Prostate gland (tissue), 2 donors: Measurements from ENCODE around the gene PIP. TPM values are rescaled to one million over a fixed set of nuclear protein-coding genes. Genes with fewer than 3 reads are reported as not detected.

Source experiments
- DNase-seq: peaks from one replicate; pipeline ENCODE4 v3.0.0-alpha.2; 2019; ENCODE audit warnings: low spot score
- H3K27ac ChIP-seq, 2 donors: fragments of 200-600 bp; sonication (generic); 2 replicates each; pipeline ENCODE4 v1.5.1; 2017 to 2019
- H3K27me3 ChIP-seq: fragments of 200-600 bp; sonication (generic); replicated peaks from 2 replicates; pipeline ENCODE4 v1.5.1; 2019; ENCODE audit not compliant: insufficient read depth
- H3K36me3 ChIP-seq, 2 donors: fragments of 200-600 bp; sonication (generic); 1 replicate in 1 of 2; 2 replicates in 1 of 2; pipeline versions ENCODE4 v1.5.1 to v1.8.1; 2017 to 2019
- H3K4me1 ChIP-seq: fragments of 200-600 bp; sonication (generic); replicated peaks from 2 replicates; pipeline ENCODE4 v1.5.1; 2019
- H3K4me3 ChIP-seq, 2 donors: fragments of 200-600 bp; sonication (generic); 2 replicates each; pipeline ENCODE4 v1.5.1; 2017 to 2019
- H3K9me3 ChIP-seq: fragments of 200-600 bp; sonication (generic); 2 replicates; pipeline ENCODE4 v1.5.1; 2017
- POLR2A ChIP-seq: fragments of 450-650 bp; IDR thresholded peaks from one replicate; pipeline ENCODE4 v1.6.1; 2016; ENCODE audit warnings: antibody characterized with exemption, mild to moderate bottlenecking
- POLR2AphosphoS5 ChIP-seq: sonication (generic); formaldehyde crosslinking; IDR thresholded peaks from one replicate; pipeline ENCODE4 v1.6.1; 2017; ENCODE audit warnings: antibody characterized with exemption
- WGBS: methylation state at CpG from one replicate; pipeline ENCODE4 v1.1.5; 2018; 5-methylcytosine and 5-hydroxymethylcytosine counted together
- intact Hi-C: fragments of 100-400 bp; cut with DNase I; formaldehyde crosslinking; loops from one replicate; pipeline ENCODE4 v1.14.2; 2022
- total RNA-seq, 2 donors: library from RNA; depleted of rRNA; stranded (reverse); fragments of >200 nt; gene quantifications; one replicate each; pipeline ENCODE4 v1.1.0, GENCODE V29; 2016
- TF ChIP-seq, protein P1 (sequence below), 4 experiments: fragments of 200-600 bp in 2 of 4; fragments of 450-650 bp in 2 of 4; sonication (generic) in 2 of 4; IDR thresholded peaks; 1 replicate in 3 of 4; 2 replicates in 1 of 4; pipeline ENCODE4 v1.5.1; 2016 to 2019; ENCODE audit warnings: antibody characterized with exemption in 4 of 4, mild to moderate bottlenecking in 2 of 4, moderate library complexity in 2 of 4

PIP gene
- total RNA-seq, 2 donors from 2014 or later: 2.2 to 98.2 TPM

DNA sequence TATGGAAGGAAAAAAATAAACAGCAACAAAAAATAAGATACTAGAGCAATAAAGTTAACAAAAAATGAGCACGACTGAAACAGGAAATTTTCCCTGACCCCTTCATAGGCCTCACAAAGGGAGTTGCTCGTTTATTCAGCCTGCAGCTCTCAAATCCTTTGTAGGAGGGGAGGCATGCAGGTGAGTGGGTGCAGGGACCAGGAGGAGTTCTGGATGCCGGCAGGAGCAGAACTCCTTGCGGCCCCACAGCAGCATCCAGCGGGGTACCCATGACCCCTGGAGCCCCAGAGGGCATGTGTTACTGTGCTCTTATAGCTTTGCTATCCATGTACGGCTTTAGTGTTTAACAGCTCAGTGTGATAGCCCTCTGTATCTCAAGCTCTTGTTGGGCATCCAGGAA lies 57.1 kb downstream of the PIP start:
- WGBS: 63% methylated on average over 6 of the region's 6 CpGs
- intact Hi-C loops: no loop called here
- Histone ChIP-seq H3K4me1 (no peaks in the 10 kb centered on the region), H3K4me3 (no peak overlapping the region), H3K27ac (no peak overlapping the region), H3K27me3 (no peaks in the 10 kb centered on the region), H3K36me3 (no peaks in the 10 kb centered on the region), H3K9me3 (no peaks in the 10 kb centered on the region)
- TF ChIP-seq, protein P1, sequence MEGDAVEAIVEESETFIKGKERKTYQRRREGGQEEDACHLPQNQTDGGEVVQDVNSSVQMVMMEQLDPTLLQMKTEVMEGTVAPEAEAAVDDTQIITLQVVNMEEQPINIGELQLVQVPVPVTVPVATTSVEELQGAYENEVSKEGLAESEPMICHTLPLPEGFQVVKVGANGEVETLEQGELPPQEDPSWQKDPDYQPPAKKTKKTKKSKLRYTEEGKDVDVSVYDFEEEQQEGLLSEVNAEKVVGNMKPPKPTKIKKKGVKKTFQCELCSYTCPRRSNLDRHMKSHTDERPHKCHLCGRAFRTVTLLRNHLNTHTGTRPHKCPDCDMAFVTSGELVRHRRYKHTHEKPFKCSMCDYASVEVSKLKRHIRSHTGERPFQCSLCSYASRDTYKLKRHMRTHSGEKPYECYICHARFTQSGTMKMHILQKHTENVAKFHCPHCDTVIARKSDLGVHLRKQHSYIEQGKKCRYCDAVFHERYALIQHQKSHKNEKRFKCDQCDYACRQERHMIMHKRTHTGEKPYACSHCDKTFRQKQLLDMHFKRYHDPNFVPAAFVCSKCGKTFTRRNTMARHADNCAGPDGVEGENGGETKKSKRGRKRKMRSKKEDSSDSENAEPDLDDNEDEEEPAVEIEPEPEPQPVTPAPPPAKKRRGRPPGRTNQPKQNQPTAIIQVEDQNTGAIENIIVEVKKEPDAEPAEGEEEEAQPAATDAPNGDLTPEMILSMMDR (IDR thresholded peaks at IDR 0.05): no peak
- TF ChIP-seq POLR2A (no peak), POLR2AphosphoS5 (no peak)
- no peak for DNase-seq

Other genes with a start within 250 kb of the PIP start
- 10 to 100 TPM; 47.0 to 82.0 TPM for gene TRPV6, start 246.3 kb upstream of the PIP start, total RNA-seq
- not detected for gene TRPV5, start 198.3 kb upstream of the PIP start, total RNA-seq
- 1 to 10 TPM in 1 of 2 donors, not detected in 1; 6.4 TPM for gene LLCFC1, start 192.6 kb upstream of the PIP start, total RNA-seq
- 10 to 100 TPM in 1 of 2 donors, under 1 TPM in 1; 0.09 to 61.5 TPM for gene KEL, start 169.7 kb upstream of the PIP start, total RNA-seq
- not detected for gene OR9A2, start 104.9 kb upstream of the PIP start, total RNA-seq
- not detected for gene OR6V1, start 79.7 kb upstream of the PIP start, total RNA-seq
- gene TAS2R39, start 51.3 kb downstream of the PIP start, total RNA-seq: not detected
- not detected for gene TAS2R40, start 90.0 kb downstream of the PIP start, total RNA-seq
- 100 to 1,000 TPM; 134 to 153 TPM for gene GSTK1, start 131.4 kb downstream of the PIP start, total RNA-seq
- 1 to 10 TPM in 1 of 2 donors, under 1 TPM in 1; 0.51 to 7.7 TPM for gene TMEM139, start 152.9 kb downstream of the PIP start, total RNA-seq
- 10 to 100 TPM; 19.6 to 20.2 TPM for gene CASP2, start 156.3 kb downstream of the PIP start, total RNA-seq
- under 1 TPM in 1 of 2 donors, not detected in 1; 0.23 TPM for gene CLCN1, start 184.0 kb downstream of the PIP start, total RNA-seq
- gene FAM131B, start 230.6 kb downstream of the PIP start, total RNA-seq: 1 to 10 TPM in 1 of 2 donors, under 1 TPM in 1; 0.32 to 1.2 TPM
- 100 to 1,000 TPM in 1 of 2 donors, 10 to 100 TPM in 1; 55.8 to 256 TPM for gene ZYX, start 249.3 kb downstream of the PIP start, total RNA-seq